HG03571 (cell line): ENCODE measurements around the gene SLC10A6.

Experiments used
- ATAC-seq: cut with Tn5 transposase; IDR thresholded peaks from one replicate; pipeline ENCODE4 v1.9.1; 2021; ENCODE audit not compliant: unreplicated experiment

The SLC10A6 gene

DNA sequence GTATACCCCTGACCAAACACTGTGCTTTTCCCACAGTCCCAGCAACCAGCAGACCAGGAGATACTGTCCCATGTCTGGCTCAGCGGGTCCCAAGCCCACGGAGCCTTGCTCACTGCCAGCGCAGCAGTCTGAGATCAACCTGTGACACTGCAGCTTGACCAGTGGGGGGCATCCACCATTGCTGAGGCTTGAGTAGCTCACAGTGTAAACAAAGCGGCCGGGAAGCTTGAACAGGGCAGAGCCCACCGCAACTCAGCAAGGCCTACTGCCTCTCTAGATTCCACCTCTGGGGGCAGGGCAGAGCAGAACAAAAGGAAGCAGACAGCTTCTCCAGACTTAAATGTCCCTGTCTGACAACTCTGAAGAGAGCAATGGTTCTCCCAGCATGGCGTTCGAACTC is 58.1 kb downstream of the SLC10A6 start:
- ATAC-seq: no peak

DNA sequence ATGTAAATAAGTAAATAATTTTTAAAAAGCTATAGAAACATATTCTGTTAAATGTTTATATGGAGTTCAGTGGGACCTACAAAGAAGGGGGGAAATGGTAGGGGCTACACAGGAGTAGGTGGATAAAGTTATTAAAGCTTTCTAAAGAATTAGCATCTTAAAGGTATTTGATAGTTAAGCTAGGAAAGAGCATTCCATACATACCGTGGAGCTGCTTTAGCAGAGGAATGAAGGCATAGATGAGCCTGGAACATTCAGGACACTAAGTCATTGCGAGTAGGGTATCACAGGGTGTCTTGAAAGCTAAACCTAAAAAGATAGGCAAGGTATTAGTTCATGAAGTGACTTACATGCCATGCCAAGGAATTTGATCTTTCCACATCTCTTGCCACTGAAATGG is 60.4 kb downstream of the SLC10A6 start:
- no peak for ATAC-seq

GRCh38 chr4:86778175-86778574 is 71.0 kb downstream of the SLC10A6 start:
- ATAC-seq: no peak

DNA sequence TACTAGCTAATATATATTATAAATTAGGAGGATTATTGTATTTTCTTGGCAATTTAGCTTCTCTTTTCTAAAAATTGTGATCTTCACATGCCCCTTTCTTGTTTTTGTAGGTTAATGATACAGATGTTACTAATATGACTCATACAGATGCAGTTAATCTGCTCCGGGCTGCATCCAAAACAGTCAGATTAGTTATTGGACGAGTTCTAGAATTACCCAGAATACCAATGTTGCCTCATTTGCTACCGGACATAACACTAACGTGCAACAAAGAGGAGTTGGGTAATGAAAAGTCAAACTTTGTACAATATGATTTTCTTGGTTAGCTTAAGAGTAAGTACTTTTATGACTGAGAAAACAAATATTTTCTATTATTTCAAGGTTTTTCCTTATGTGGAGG is 74.1 kb downstream of the SLC10A6 start:
- ATAC-seq: no peak
